Endothelial cell of umbilical vein (primary cell): ENCODE data around the gene ACTR3C.

Source experiments
- CTCF ChIP-seq, 2 donors: IDR thresholded peaks; 1 replicate in 1 of 2; 2 replicates in 1 of 2; pipeline ENCODE4 v1.5.1; 2011; ENCODE audit warnings: low read length in 2 of 2, mild to moderate bottlenecking in 2 of 2, moderate library complexity in 2 of 2, control low read depth in 1 of 2, inconsistent platforms in 1 of 2, low read depth in 1 of 2; ENCODE audit not compliant: insufficient read depth in 1 of 2; ENCODE audit errors: extremely low read depth in 1 of 2
- EZH2 ChIP-seq: IDR thresholded peaks from 2 replicates; pipeline ENCODE4 v1.6.1; 2012; ENCODE audit warnings: borderline replicate concordance, low read depth, mild to moderate bottlenecking, moderate library complexity, low read length, inconsistent platforms; ENCODE audit not compliant: severe bottlenecking
- FOS ChIP-seq: IDR thresholded peaks from 2 replicates; pipeline ENCODE4 v1.6.1; 2011; ENCODE audit warnings: mild to moderate bottlenecking, low read length, moderate library complexity, borderline replicate concordance; ENCODE audit not compliant: insufficient read depth
- GATA2 ChIP-seq: IDR thresholded peaks from 2 replicates; pipeline ENCODE4 v1.7.0; 2011; ENCODE audit warnings: low read depth, mild to moderate bottlenecking, moderate library complexity, mixed read lengths, low read length; ENCODE audit not compliant: insufficient read length, insufficient read depth
- JUN ChIP-seq: IDR thresholded peaks from 2 replicates; pipeline ENCODE4 v1.6.1; 2011; ENCODE audit warnings: borderline replicate concordance, low read depth; ENCODE audit not compliant: insufficient read length, insufficient read depth
- MAX ChIP-seq: IDR thresholded peaks from 2 replicates; pipeline ENCODE4 v1.6.1; 2011; ENCODE audit not compliant: insufficient read depth, insufficient read length
- MYC ChIP-seq: IDR thresholded peaks from one replicate; pipeline ENCODE4 v1.6.1; 2011; ENCODE audit warnings: mild to moderate bottlenecking, low read depth, low read length
- POLR2A ChIP-seq: IDR thresholded peaks from 2 replicates; pipeline ENCODE4 v1.6.1; 2012; ENCODE audit warnings: low read depth, mild to moderate bottlenecking, control low read depth, low read length
- POLR2AphosphoS5 ChIP-seq: IDR thresholded peaks from 2 replicates; pipeline ENCODE4 v1.6.1; 2012; ENCODE audit warnings: low read depth, mild to moderate bottlenecking, control low read depth, low read length, moderate library complexity; ENCODE audit not compliant: insufficient read depth

GRCh38 chr7:150336746-150337145 lies 13.4 kb upstream of the ACTR3C start:
- TF ChIP-seq EZH2 (no peak), POLR2AphosphoS5 (no peak), JUN (no peak), CTCF (IDR thresholded peaks at IDR 0.05; ENCODE audit: extremely low read depth in 1 of 2, insufficient read depth in 1 of 2, low read depth in 1 of 2, low read length in 2 of 2) (no peak), GATA2 (no peak), FOS (no peak), MAX (no peak), POLR2A (no peak), MYC (no peak)
